Bronchus fibroblast of lung (primary cell): ENCODE results near the gene LHX6. TPM values are rescaled to one million over a fixed set of nuclear protein-coding genes. Genes with fewer than 3 reads are reported as not detected.

ENCODE experiments used
- total RNA-seq: library from RNA; depleted of rRNA; stranded (reverse); fragments of >200 nt; gene quantifications from 2 replicates; pipeline ENCODE4 v1.2.3, GENCODE V29; 2015

LHX6 gene
- not detected in 2 replicates for total RNA-seq

GRCh38 chr9:122228568-122229484 lies at the start of gene LHX6:
LHX6 (minus strand) TSS chr9:122228957; CDS start chr9:122228740, 217 bp downstream.

GRCh38 chr9:122264360-122265148 lies 35.8 kb upstream of the LHX6 start, which contains the start of the genes MRRF and RBM18:
MRRF (plus strand) TSS chr9:122264882; CDS start chr9:122270892, 6,010 bp downstream.
RBM18 (minus strand) TSS chr9:122264840; CDS start chr9:122261492, 3,348 bp downstream.

GRCh38 chr9:122159026-122159924 lies 69.5 kb downstream of the LHX6 start, which contains the start of the genes MORN5 and NDUFA8:
MORN5 (plus strand) TSS chr9:122159908; CDS start chr9:122159973, 65 bp downstream.
NDUFA8 (minus strand) TSS chr9:122159779; CDS start chr9:122159677, 102 bp downstream.

Other genes starting within 250 kb of the LHX6 start
- 3.7 TPM in 2 replicates for gene TTLL11, start 135.6 kb downstream of the LHX6 start, total RNA-seq
- gene NDUFA8, start 69.2 kb downstream of the LHX6 start, total RNA-seq: 52.3 and 60.0 TPM in 2 replicates
- gene MORN5, start 69.0 kb downstream of the LHX6 start, total RNA-seq: not detected in 2 replicates
- gene RBM18, start 35.9 kb upstream of the LHX6 start, total RNA-seq: 6.2 and 6.4 TPM in 2 replicates
- 36.0 and 36.3 TPM in 2 replicates for gene MRRF, start 35.9 kb upstream of the LHX6 start, total RNA-seq
- 51.6 and 55.0 TPM in 2 replicates for gene PTGS1, start 142.1 kb upstream of the LHX6 start, total RNA-seq
- gene OR1J1, start 249.0 kb upstream of the LHX6 start, total RNA-seq: not detected in 2 replicates